ENCODE results near the gene ZFAND3.

The ZFAND3 gene

DNA sequence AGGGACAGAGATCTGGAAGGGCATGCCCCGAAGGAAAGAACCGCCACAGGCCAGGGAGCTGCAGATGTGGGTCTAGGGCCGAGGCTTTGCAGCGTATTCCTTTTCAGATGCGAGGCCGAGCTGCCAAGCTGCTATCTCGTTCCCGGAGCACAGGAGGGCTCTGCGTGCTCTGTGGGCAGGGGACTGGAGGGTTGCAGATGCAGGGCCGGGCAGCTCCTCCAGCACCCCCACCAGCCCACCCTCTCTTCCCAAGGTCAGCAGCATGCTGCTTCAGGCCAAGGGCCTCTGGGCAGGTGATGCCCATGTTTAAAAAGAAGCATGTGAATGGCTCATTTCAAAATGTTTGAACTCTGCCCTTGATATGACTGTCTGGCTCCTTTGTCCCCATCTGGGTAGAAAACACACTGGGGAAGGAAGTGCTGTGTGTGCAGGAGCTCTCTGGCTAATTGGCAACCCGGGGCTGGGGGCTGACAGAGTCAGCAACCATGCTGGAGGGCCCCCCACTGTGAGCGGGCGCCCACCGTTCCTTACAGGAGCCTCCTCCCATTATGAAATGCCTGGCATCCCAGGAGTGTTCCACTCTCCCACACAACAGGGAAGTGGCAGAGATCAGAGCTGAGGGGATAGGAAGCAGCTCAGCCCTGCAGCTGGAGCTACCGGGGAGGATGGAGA, 353.3 kb downstream of the ZFAND3 start:
- TF ChIP-seq, protein P1, sequence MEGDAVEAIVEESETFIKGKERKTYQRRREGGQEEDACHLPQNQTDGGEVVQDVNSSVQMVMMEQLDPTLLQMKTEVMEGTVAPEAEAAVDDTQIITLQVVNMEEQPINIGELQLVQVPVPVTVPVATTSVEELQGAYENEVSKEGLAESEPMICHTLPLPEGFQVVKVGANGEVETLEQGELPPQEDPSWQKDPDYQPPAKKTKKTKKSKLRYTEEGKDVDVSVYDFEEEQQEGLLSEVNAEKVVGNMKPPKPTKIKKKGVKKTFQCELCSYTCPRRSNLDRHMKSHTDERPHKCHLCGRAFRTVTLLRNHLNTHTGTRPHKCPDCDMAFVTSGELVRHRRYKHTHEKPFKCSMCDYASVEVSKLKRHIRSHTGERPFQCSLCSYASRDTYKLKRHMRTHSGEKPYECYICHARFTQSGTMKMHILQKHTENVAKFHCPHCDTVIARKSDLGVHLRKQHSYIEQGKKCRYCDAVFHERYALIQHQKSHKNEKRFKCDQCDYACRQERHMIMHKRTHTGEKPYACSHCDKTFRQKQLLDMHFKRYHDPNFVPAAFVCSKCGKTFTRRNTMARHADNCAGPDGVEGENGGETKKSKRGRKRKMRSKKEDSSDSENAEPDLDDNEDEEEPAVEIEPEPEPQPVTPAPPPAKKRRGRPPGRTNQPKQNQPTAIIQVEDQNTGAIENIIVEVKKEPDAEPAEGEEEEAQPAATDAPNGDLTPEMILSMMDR (conservative IDR thresholded peaks at IDR 0.05; ENCODE audit: control insufficient read depth, insufficient read depth, low read depth, low read length) = no peak
- H3K4me3 ChIP-seq (ENCODE audit: control insufficient read depth, low read depth, low read length) = no peak overlapping the region
- no peak for DNase-seq (ENCODE audit: low read depth)

DNA sequence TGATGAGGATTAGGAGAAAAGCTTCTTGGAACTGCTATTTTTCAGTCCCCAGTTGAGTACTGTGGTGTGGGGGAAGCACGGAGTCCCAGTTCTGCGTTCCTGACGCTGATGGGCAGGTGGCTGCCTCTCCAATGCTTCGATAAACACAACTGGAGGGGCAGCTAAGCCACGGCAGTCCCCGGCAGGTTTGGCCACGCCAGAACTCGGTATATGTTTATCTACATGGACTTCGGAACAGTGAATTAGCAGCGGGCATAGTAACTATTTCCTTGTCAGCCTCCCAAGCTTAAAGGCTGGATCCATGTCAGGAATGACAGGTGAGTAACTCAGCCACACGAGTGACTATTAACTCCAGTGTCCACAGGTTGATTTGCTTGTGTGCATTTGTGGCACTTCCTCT, 354.4 kb downstream of the ZFAND3 start:
- DNase-seq (ENCODE audit: low read depth) = no peak
- no peak overlapping the region for H3K4me3 ChIP-seq (ENCODE audit: control insufficient read depth, low read depth, low read length)
- TF ChIP-seq, protein P1 (conservative IDR thresholded peaks at IDR 0.05; ENCODE audit: control insufficient read depth, insufficient read depth, low read depth, low read length) = no peak

DNA sequence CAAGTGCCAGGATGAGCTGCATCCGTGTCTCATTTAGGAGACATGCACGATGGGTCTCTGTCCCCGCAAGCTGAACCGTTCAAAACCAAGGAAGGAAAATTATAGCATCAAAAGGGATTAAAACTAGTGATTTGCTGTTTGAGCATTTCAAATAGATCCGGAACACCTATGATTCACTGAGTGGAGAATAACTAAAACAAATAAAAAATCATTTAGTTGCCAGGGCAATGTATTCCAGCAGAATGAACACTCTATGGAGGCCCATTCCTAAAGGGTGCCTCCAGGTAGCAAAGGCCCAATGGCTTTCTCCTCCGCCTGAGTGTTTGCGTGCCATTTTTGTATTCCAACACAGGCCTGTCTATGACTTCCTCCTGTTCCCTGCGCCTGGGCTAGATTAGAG, 354.8 kb downstream of the ZFAND3 start:
- TF ChIP-seq, protein P1 (conservative IDR thresholded peaks at IDR 0.05; ENCODE audit: control insufficient read depth, insufficient read depth, low read depth, low read length) = no peak
- H3K4me3 ChIP-seq (ENCODE audit: control insufficient read depth, low read depth, low read length) = no peak overlapping the region
- no peak for DNase-seq (ENCODE audit: low read depth)

DNA sequence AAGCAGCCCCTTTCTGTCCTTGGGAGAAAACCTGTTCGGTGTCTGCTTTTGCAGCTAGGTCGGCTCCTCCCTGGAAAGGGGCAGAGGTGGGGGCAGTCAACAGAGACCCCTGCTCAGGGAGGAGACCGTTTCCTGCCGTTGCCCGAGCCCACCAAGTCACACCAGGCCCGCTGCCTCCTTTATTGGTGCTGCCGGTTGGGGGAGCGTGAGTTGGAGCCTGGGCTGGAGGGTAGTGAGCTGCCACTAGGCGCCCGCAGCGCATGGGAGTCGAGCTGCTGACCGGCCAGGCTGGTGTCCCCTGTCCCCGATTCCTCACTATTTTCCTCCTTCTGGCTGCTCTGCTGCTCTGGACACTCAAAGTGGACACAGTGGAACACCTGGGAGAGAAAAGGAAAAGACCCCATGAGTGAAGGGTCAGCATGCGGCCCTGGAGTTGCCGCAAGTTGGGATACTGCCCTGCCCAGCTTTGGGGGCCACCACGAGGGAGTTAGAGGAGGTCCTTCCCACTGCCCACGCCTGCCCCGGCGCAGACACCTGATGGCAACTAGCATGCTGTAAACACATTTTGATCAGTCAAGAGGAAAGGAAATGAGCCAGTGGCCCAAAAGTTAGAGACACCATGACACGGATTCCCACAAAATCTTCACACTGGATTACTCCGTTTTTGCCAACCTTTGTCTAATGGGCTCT, 355.4 kb downstream of the ZFAND3 start:
- DNase-seq (ENCODE audit: low read depth) = no peak
- TF ChIP-seq, protein P1 (conservative IDR thresholded peaks at IDR 0.05; ENCODE audit: control insufficient read depth, insufficient read depth, low read depth, low read length) = no peak
- no peak overlapping the region for H3K4me3 ChIP-seq (ENCODE audit: control insufficient read depth, low read depth, low read length)

DNA sequence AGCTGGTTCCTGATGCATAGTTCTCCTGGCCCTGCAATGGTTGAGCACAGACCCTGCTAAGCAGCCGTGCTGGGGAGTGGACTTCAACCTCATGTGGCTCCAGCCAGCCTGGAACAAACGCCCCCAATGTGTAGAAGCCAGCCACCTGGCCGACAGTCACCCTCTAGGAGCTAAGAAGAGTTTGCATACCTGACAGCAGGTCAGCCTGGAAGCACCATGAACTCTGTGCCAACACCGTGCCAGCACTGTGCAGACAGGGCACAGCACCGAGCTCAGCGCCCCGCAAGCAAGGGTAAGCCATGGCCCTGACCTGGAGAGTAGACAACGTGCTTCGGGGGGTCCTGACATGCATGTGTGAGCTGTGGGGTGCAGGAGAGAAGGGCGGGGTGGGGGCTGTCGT, 356.3 kb downstream of the ZFAND3 start:
- TF ChIP-seq, protein P1 (conservative IDR thresholded peaks at IDR 0.05; ENCODE audit: control insufficient read depth, insufficient read depth, low read depth, low read length) = no peak
- H3K4me3 ChIP-seq (ENCODE audit: control insufficient read depth, low read depth, low read length) = no peak overlapping the region
- no peak for DNase-seq (ENCODE audit: low read depth)

DNA sequence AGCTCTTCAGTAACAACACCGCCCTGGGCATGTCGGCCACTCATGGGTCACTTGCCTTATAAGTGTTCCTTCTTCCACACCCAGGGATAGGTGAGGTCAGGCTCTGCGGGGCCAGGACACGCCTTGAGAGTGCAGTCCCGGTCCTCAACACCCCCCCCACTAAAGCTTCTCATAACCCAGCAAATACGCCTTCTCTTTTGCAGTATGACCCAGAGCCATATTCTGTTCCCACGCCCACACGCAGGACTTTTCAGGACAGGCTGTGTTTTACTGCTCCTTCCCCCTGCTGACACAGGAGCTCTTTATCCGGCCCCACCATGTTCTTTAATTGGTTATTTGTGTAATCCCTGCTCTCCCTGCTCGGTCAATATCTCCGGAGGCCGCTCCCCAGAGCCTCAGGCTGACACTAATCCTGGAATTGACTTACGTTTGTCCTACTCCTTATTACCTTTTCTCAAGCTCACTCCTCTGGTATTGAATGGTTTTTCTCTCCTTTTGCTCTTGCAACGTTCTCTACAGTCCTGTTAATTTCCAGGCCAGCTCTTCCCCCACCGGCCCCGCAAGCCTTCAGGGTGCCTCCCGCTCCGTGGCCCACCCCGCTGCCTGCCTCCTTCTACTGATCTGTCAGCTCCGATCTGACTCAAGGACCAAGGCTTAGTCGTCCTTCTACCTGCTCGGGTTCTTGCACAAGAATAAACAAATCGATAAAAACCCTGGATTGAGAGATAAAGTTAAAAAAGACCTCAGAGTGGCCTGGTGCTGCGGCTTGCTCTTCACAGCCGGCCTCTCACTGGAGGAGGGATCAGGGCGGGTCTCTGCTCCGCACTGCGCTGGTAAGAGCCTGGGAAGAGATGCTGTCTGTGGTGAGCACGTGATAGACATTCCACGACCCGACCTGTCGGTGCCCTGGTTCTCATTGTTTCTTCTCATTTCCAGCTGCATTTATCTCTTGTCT, 357.5 kb downstream of the ZFAND3 start:
- TF ChIP-seq, protein P1 (conservative IDR thresholded peaks at IDR 0.05; ENCODE audit: control insufficient read depth, insufficient read depth, low read depth, low read length) = no peak
- DNase-seq (ENCODE audit: low read depth) = peak; percentile 54
- no peak overlapping the region for H3K4me3 ChIP-seq (ENCODE audit: control insufficient read depth, low read depth, low read length)
